D721Med (cell line): ENCODE measurements around the gene LILRB3.
"Not testable (repeated sequence)": the region's sequence is repeated elsewhere in the genome, so short reads cannot be mapped to it uniquely, and the experiment has no call there.

ENCODE experiments used
- DNase-seq: peaks from one replicate; pipeline ENCODE4 v3.0.0; 2011; ENCODE audit warnings: low spot score; ENCODE audit not compliant: insufficient read length
- FAIRE-seq: peaks from 2 replicates; lab custom pipeline; 2011; peaks lifted over from hg19 to GRCh38; lab: Jason Lieb, UNC
- CTCF ChIP-seq: IDR thresholded peaks from 2 replicates; pipeline ENCODE4 v1.5.1; 2012; ENCODE audit warnings: mild to moderate bottlenecking, control low read depth; ENCODE audit not compliant: insufficient read depth; ENCODE audit errors: missing control alignments

The LILRB3 gene

GRCh38 chr19:54218960-54219661 lies 3.7 kb downstream of the LILRB3 start:
- DNase-seq: no peak
- FAIRE-seq: no peak
- no peak for TF ChIP-seq CTCF

DNA sequence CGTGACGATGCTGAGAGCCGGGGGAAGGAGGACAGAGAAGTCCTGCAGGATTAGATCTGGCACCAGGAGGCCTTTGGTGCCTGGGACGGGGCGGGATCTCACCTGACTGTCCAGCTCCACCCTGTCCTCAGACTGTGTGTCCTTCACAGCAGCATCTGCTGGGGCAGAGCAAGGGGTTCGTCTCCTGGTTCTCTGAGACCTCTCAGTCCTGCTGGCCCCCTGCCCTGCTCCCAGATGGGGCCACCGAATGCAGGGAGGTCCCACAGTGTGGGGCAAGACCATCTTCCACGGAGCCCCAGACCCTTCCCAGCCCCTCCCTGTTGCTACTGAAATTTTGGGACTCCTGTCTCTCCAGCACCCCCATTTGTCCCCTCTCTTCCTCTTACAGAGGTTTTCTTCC lies 4.5 kb downstream of the LILRB3 start:
- FAIRE-seq: no peak
- no peak for TF ChIP-seq CTCF

DNA sequence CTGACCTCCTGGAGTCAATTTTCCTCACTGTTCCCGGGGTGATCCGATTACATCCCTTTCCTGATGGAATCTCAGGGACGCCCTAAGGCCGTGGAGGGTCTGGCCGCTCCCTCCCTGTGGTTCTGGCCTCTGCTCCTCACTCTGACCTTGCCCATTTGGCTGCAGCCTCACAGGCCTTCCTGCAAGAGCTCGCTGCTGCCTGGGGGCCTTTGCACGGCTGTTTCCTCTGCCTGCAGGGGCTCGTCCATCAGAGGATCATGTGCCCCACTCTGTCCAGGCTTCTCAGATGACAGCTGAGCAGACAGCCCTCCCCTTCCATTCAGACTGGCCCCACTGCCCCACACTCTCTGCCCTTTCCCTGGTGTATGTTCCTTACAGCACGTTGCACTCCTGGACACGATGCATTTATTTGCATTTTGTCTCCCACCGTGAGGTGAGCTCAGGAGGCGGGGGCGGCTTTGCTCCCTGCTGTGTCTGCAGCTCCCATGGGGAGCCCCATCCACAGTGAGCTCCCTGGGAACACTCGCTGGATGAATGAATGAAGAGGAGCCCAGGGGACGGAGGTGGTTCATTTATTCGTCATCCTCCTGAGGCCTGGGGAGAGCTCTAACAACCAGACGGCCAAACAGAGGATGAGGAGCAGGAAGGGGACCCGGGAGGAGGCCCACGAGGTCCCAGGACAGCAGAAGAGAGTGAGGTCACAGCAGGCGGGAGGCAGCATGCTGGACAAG lies 5.1 kb downstream of the LILRB3 start:
- FAIRE-seq, DNase-seq: not testable (repeated sequence)

More for the DNA sequence above, 4.5 kb downstream of the LILRB3 start:
- DNase-seq: no peak

- TF ChIP-seq CTCF: no peak
- DNase-seq: no peak
- FAIRE-seq: no peak
Measured at GRCh38 chr19:54216869-54217268, 5.9 kb downstream of the LILRB3 start.

- DNase-seq, FAIRE-seq: not testable (repeated sequence)
Measured at GRCh38 chr19:54214734-54215133, 8.1 kb downstream of the LILRB3 start.

DNA sequence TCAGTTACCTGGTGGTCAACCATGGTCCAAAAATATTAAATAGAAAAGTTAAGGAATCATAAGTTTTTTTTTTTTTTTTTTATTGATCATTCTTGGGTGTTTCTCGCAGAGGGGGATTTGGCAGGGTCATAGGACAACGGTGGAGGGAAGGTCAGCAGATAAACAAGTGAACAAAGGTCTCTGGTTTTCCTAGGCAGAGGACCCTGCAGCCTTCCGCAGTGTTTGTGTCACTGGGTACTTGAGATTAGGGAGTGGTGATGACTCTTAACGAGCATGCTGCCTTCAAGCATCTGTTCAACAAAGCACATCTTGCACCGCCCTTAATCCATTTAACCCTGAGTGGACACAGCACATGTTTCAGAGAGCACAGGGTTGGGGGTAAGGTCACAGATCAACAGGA lies 8.6 kb downstream of the LILRB3 start:
- not testable (repeated sequence) for FAIRE-seq, DNase-seq

- DNase-seq (no peak), FAIRE-seq (no peak)
- TF ChIP-seq CTCF: no peak
Measured at GRCh38 chr19:54211235-54211634, 11.6 kb downstream of the LILRB3 start.

- DNase-seq: no peak
- no peak for TF ChIP-seq CTCF
- FAIRE-seq: no peak
Measured at GRCh38 chr19:54209811-54210494, 12.9 kb downstream of the LILRB3 start.
